Fibroblast of lung (primary cell): ENCODE measurements around the gene KCND2. TPM values are rescaled to one million over a fixed set of nuclear protein-coding genes. Genes with fewer than 3 reads are reported as not detected.

Source experiments
- DNase-seq, 2 donors: peaks; one replicate each; pipeline versions ENCODE4 v3.0.0 to v3.0.0-alpha.2; 2010; ENCODE audit warnings: low read depth in 2 of 2
- H2AFZ ChIP-seq: 2 replicates; pipeline ENCODE4 v1.5.1; 2012; ENCODE audit warnings: low read length, control low read depth, inconsistent platforms
- H3K27ac ChIP-seq: 2 replicates; pipeline ENCODE4 v1.5.1; 2011; ENCODE audit warnings: low read length, control low read depth; ENCODE audit not compliant: insufficient read depth
- H3K27me3 ChIP-seq: 2 replicates; pipeline ENCODE4 v1.5.1; 2011; ENCODE audit warnings: mild to moderate bottlenecking, low read length; ENCODE audit not compliant: control insufficient read depth, insufficient read depth
- H3K36me3 ChIP-seq: 2 replicates; pipeline ENCODE4 v1.5.1; 2011; ENCODE audit warnings: low read length; ENCODE audit not compliant: control insufficient read depth, insufficient read depth
- H3K4me1 ChIP-seq: 2 replicates; pipeline ENCODE4 v1.5.1; 2011; ENCODE audit warnings: low read length; ENCODE audit not compliant: control insufficient read depth, insufficient read depth; ENCODE audit errors: extremely low read depth
- H3K4me2 ChIP-seq: 2 replicates; pipeline ENCODE4 v1.5.1; 2011; ENCODE audit warnings: low read length, control low read depth; ENCODE audit not compliant: insufficient read depth; ENCODE audit errors: extremely low read depth
- H3K4me3 ChIP-seq, 4 experiments: fragments of 200-600 bp in 1 of 4; sonication (generic) in 1 of 4; replicated peaks in 1 of 4; 2 replicates each; pipeline ENCODE4 v1.5.1; 2011 to 2016; ENCODE audit warnings: low read length in 4 of 4, low read depth in 3 of 4, mild to moderate bottlenecking in 3 of 4, control low read depth in 2 of 4, inconsistent platforms in 1 of 4, mixed read lengths in 1 of 4; ENCODE audit not compliant: insufficient read depth in 1 of 4; ENCODE audit errors: control extremely low read depth in 1 of 4
- H3K79me2 ChIP-seq: 2 replicates; pipeline ENCODE4 v1.5.1; 2012; ENCODE audit warnings: mild to moderate bottlenecking, low read length, inconsistent platforms; ENCODE audit not compliant: control insufficient read depth, insufficient read depth
- H3K9ac ChIP-seq: 2 replicates; pipeline ENCODE4 v1.5.1; 2011; ENCODE audit warnings: mild to moderate bottlenecking, low read length, control low read depth; ENCODE audit not compliant: insufficient read depth
- H3K9me3 ChIP-seq: 2 replicates; pipeline ENCODE4 v1.5.1; 2012; ENCODE audit warnings: low read depth, low read length; ENCODE audit not compliant: control insufficient read depth, insufficient read depth
- H4K20me1 ChIP-seq: 2 replicates; pipeline ENCODE4 v1.5.1; 2011; ENCODE audit warnings: low read length; ENCODE audit not compliant: control insufficient read depth, insufficient read depth; ENCODE audit errors: extremely low read depth
- CTCF ChIP-seq, 2 donors: IDR thresholded peaks in 1 of 2; conservative IDR thresholded peaks in 1 of 2; 1 replicate in 1 of 2; 2 replicates in 1 of 2; pipeline ENCODE4 v1.5.1; 2011 to 2012; ENCODE audit warnings: low read length in 2 of 2, control low read depth in 1 of 2, inconsistent platforms in 1 of 2, low read depth in 1 of 2, mild to moderate bottlenecking in 1 of 2
- EZH2 ChIP-seq: IDR thresholded peaks from 2 replicates; pipeline ENCODE4 v1.5.1; 2012; ENCODE audit warnings: low read length, control low read depth, mild to moderate bottlenecking; ENCODE audit errors: missing control alignments
- polyA plus RNA-seq, 2 donors: library from polyadenylated mRNA; depleted of rRNA in 1 of 2; stranded (reverse) in 1 of 2; unstranded in 1 of 2; fragments of >200 nt; gene quantifications; 2 replicates each; pipeline ENCODE4 v1.2.1, GENCODE V29; 2011 to 2012; ENCODE audit warnings: missing spikeins in 1 of 2
- total RNA-seq: library from RNA; depleted of rRNA; stranded (reverse); fragments of >200 nt; gene quantifications from 2 replicates; pipeline ENCODE4 v1.2.1, GENCODE V29; 2014

KCND2 gene
- total and polyA plus RNA-seq, 2 donors (not counting 1 experiment from before 2014, with no cell fraction given) = 2.1 to 6.1 TPM

- Histone ChIP-seq H3K4me2 (no peak overlapping the region), H3K36me3 (no peaks in the 10 kb centered on the region), H4K20me1 (no peaks in the 10 kb centered on the region)
Measured at GRCh38 chr7:120405652-120406051, 132.7 kb downstream of the KCND2 start.

GRCh38 chr7:120407010-120407409 is 134.0 kb downstream of the KCND2 start:
- Histone ChIP-seq H2AFZ (no peak overlapping the region), H3K27me3 (no peaks in the 10 kb centered on the region), H3K27ac (no peak overlapping the region), H3K9me3 (no peaks in the 10 kb centered on the region), H3K4me3 (no peak overlapping the region), H3K79me2 (no peaks in the 10 kb centered on the region), H3K4me1 (no peaks in the 10 kb centered on the region), H4K20me1 (no peaks in the 10 kb centered on the region), H3K36me3 (no peaks in the 10 kb centered on the region), H3K9ac (no peak overlapping the region), H3K4me2 (no peak overlapping the region)
- TF ChIP-seq CTCF (conservative IDR thresholded peaks at IDR 0.05 in 1 of 2, IDR thresholded peaks at IDR 0.05 in 1 of 2; ENCODE audit: low read depth in 1 of 2, low read length in 2 of 2) = no peak
- no peak for DNase-seq

More at GRCh38 chr7:120405652-120406051, 132.7 kb downstream of the KCND2 start:
- Histone ChIP-seq H3K4me1 (no peaks in the 10 kb centered on the region), H3K79me2 (no peaks in the 10 kb centered on the region), H3K9ac (no peak overlapping the region), H3K27ac (no peak overlapping the region), H3K27me3 (no peaks in the 10 kb centered on the region), H2AFZ (no peak overlapping the region), H3K4me3 (no peak overlapping the region), H3K9me3 (no peaks in the 10 kb centered on the region)
- DNase-seq = no peak
- no peak for TF ChIP-seq EZH2
- TF ChIP-seq CTCF (conservative IDR thresholded peaks at IDR 0.05 in 1 of 2, IDR thresholded peaks at IDR 0.05 in 1 of 2; ENCODE audit: low read depth in 1 of 2, low read length in 2 of 2) = no peak

GRCh38 chr7:120412139-120413050 is 139.4 kb downstream of the KCND2 start:
- Histone ChIP-seq H3K4me3 (no peak overlapping the region), H3K27ac (no peak overlapping the region), H3K4me2 (no peak overlapping the region), H3K27me3 (no peaks in the 10 kb centered on the region), H3K9me3 (no peaks in the 10 kb centered on the region), H2AFZ (no peak overlapping the region), H3K4me1 (no peaks in the 10 kb centered on the region), H4K20me1 (no peaks in the 10 kb centered on the region), H3K36me3 (no peaks in the 10 kb centered on the region), H3K9ac (no peak overlapping the region), H3K79me2 (no peaks in the 10 kb centered on the region)
- TF ChIP-seq CTCF (conservative IDR thresholded peaks at IDR 0.05 in 1 of 2, IDR thresholded peaks at IDR 0.05 in 1 of 2; ENCODE audit: low read depth in 1 of 2, low read length in 2 of 2) = no peak
- no peak for TF ChIP-seq EZH2
- no peak for DNase-seq
